A549 (cell line): ENCODE measurements around the gene TGFBR1. TPM values are rescaled to one million over a fixed set of nuclear protein-coding genes. Genes with fewer than 3 reads are reported as not detected.

Experiments used
- ATAC-seq, 2 experiments: fragments of 200-7000 bp in 1 of 2; fragments of >200 bp in 1 of 2; cut with Nextera tagmentation in 1 of 2; cut with Tn5 transposase in 1 of 2; 3 replicates each; pipeline versions ENCODE4 v1.8.0 to v1.9.1; 2018 to 2020; ENCODE audit warnings: mild to moderate bottlenecking in 1 of 2, moderate library complexity in 1 of 2
- CTCF ChIA-PET: fragments of 300-600 bp; sonication (Branson Sonifier 250); formaldehyde crosslinking; extraction: SDS; loops from one replicate; lab custom pipeline; 2021; ENCODE audit warnings: antibody characterized with exemption, inconsistent platforms; lab: Yijun Ruan, JAX
- POLR2A ChIA-PET: fragments of 350-600 bp; formaldehyde crosslinking; extraction: SDS; loops from one replicate; lab custom pipeline; 2021; ENCODE audit warnings: antibody characterized with exemption, inconsistent platforms; lab: Yijun Ruan, JAX
- DNase-seq, 2 experiments: peaks; one replicate each; pipeline versions ENCODE4 v3.0.0 to v3.0.0-alpha.2; 2011 to 2016; ENCODE audit warnings: low read depth in 1 of 2, low spot score in 1 of 2
- FAIRE-seq: peaks from 2 replicates; lab custom pipeline; 2011; peaks lifted over from hg19 to GRCh38; lab: Jason Lieb, UNC
- H3K27ac ChIP-seq, 2 experiments: fragments of >200 bp; sonication (Bioruptor Twin); formaldehyde crosslinking; 3 replicates each; pipeline ENCODE4 v1.5.1; 2016 to 2017
- H3K4me1 ChIP-seq: fragments of >200 bp; sonication (Bioruptor Twin); formaldehyde crosslinking; 3 replicates; pipeline ENCODE4 v1.6.1; 2016
- H3K4me2 ChIP-seq: fragments of >200 bp; sonication (Bioruptor Twin); formaldehyde crosslinking; 3 replicates; pipeline ENCODE4 v1.6.1; 2016
- H3K4me3 ChIP-seq: fragments of >200 bp; sonication (Bioruptor Twin); formaldehyde crosslinking; 3 replicates; pipeline ENCODE4 v1.5.1; 2016
- H3K9me3 ChIP-seq: fragments of >200 bp; sonication (Bioruptor Twin); formaldehyde crosslinking; 3 replicates; pipeline ENCODE4 v1.6.1; 2016
- BHLHE40 ChIP-seq: IDR thresholded peaks from 2 replicates; pipeline ENCODE4 v1.6.1; 2012; ENCODE audit warnings: low read depth, low read length, inconsistent platforms
- CBX2 ChIP-seq: fragments of 200-600 bp; sonication (generic); IDR thresholded peaks from 2 replicates; pipeline ENCODE4 v1.6.1; 2016; ENCODE audit warnings: low read depth, mild to moderate bottlenecking, borderline replicate concordance
- CEBPB ChIP-seq, 2 experiments: fragments of >200 bp in 1 of 2; sonication (Bioruptor Twin) in 1 of 2; formaldehyde crosslinking in 1 of 2; IDR thresholded peaks; 2 replicates each; pipeline ENCODE4 v1.6.1; 2012 to 2016
- CHD2 ChIP-seq: fragments of 150-350 bp; IDR thresholded peaks from 2 replicates; pipeline ENCODE4 v1.6.1; 2014; ENCODE audit warnings: low read length; ENCODE audit not compliant: partially characterized antibody
- EHF ChIP-seq: fragments of 250-450 bp; sonication (Bioruptor Pico); IDR thresholded peaks from 2 replicates; pipeline ENCODE4 v1.5.0; 2020; ENCODE audit warnings: mild to moderate bottlenecking
- EHMT2 ChIP-seq: fragments of 200-600 bp; sonication (generic); IDR thresholded peaks from 2 replicates; pipeline ENCODE4 v1.6.1; 2016; ENCODE audit warnings: antibody characterized with exemption, low read depth, mild to moderate bottlenecking, moderate library complexity
- EP300 ChIP-seq, 2 experiments: fragments of >200 bp; sonication (Bioruptor Twin); formaldehyde crosslinking; IDR thresholded peaks; 2 replicates in 1 of 2; 3 replicates in 1 of 2; pipeline ENCODE4 v1.6.1; 2016 to 2017
- FOSL2 ChIP-seq, 2 experiments: fragments of 450-650 bp in 1 of 2; fragments of >200 bp in 1 of 2; sonication (Bioruptor Twin) in 1 of 2; formaldehyde crosslinking; IDR thresholded peaks; 2 replicates each; pipeline versions ENCODE4 v1.5.0 to v1.6.1; 2016 to 2020; ENCODE audit warnings: mild to moderate bottlenecking in 1 of 2, moderate library complexity in 1 of 2
- FOXS1 ChIP-seq: fragments of 250-450 bp; sonication (Bioruptor Pico); IDR thresholded peaks from 2 replicates; pipeline ENCODE4 v1.5.0; 2020; ENCODE audit warnings: mild to moderate bottlenecking, moderate library complexity
- GATA3 ChIP-seq: IDR thresholded peaks from 2 replicates; pipeline ENCODE4 v1.6.1; 2012; ENCODE audit warnings: borderline replicate concordance
- HDAC2 ChIP-seq: fragments of 200-600 bp; sonication (generic); IDR thresholded peaks from 2 replicates; pipeline ENCODE4 v1.6.1; 2016
- HEYL ChIP-seq: fragments of 250-450 bp; sonication (Bioruptor Pico); IDR thresholded peaks from 2 replicates; pipeline ENCODE4 v1.8.0; 2021; ENCODE audit warnings: mild to moderate bottlenecking, moderate library complexity
- HOXB13 ChIP-seq: fragments of 250-450 bp; sonication (Bioruptor Pico); IDR thresholded peaks from 2 replicates; pipeline ENCODE4 v1.5.0; 2020; ENCODE audit warnings: low read depth, mild to moderate bottlenecking, moderate library complexity
- JUN ChIP-seq, 2 experiments: fragments of >200 bp; sonication (Bioruptor Twin); formaldehyde crosslinking; IDR thresholded peaks; 2 replicates in 1 of 2; 3 replicates in 1 of 2; pipeline ENCODE4 v1.6.1; 2016 to 2017
- MAFK ChIP-seq: fragments of 450-650 bp; IDR thresholded peaks from 2 replicates; pipeline ENCODE4 v1.6.1; 2014; ENCODE audit not compliant: partially characterized antibody
- MAZ ChIP-seq: fragments of 150-350 bp; IDR thresholded peaks from 2 replicates; pipeline ENCODE4 v1.6.1; 2014; ENCODE audit warnings: antibody characterized with exemption, low read depth, low read length, borderline replicate concordance
- MYC ChIP-seq: IDR thresholded peaks from 2 replicates; pipeline ENCODE4 v1.6.1; 2012; ENCODE audit warnings: mild to moderate bottlenecking, inconsistent platforms, low read length, improper control_type of control experiment, borderline replicate concordance
- NFE2L2 ChIP-seq: fragments of 150-350 bp; conservative IDR thresholded peaks from 2 replicates; pipeline ENCODE4 v1.6.1; 2014; ENCODE audit warnings: low read length
- NR3C1 ChIP-seq: fragments of >200 bp; sonication (Bioruptor Twin); formaldehyde crosslinking; IDR thresholded peaks from 3 replicates; pipeline ENCODE4 v1.6.1; 2017
- PBX3 ChIP-seq: IDR thresholded peaks from 2 replicates; pipeline ENCODE4 v1.6.1; 2012
- PHF8 ChIP-seq: fragments of 200-600 bp; sonication (generic); IDR thresholded peaks from 2 replicates; pipeline ENCODE4 v1.6.1; 2016; ENCODE audit warnings: low read depth, mild to moderate bottlenecking, antibody characterized with exemption, moderate library complexity, borderline replicate concordance
- POLR2A ChIP-seq: IDR thresholded peaks from 2 replicates; pipeline ENCODE4 v1.6.1; 2012; ENCODE audit warnings: mild to moderate bottlenecking, low read length
- RARB ChIP-seq: fragments of 250-450 bp; sonication (Bioruptor Pico); IDR thresholded peaks from 2 replicates; pipeline ENCODE4 v1.8.0; 2021; ENCODE audit warnings: mild to moderate bottlenecking, moderate library complexity
- REST ChIP-seq: fragments of 200-600 bp; sonication (generic); IDR thresholded peaks from 2 replicates; pipeline ENCODE4 v1.6.1; 2016; ENCODE audit warnings: antibody characterized with exemption, mild to moderate bottlenecking, moderate library complexity
- SREBF2 ChIP-seq: fragments of 450-650 bp; IDR thresholded peaks from 2 replicates; pipeline ENCODE4 v1.6.1; 2014; ENCODE audit warnings: mild to moderate bottlenecking, moderate library complexity
- TP53 ChIP-seq: fragments of 250-450 bp; sonication (Bioruptor Pico); IDR thresholded peaks from 2 replicates; pipeline ENCODE4 v1.5.0; 2021; ENCODE audit warnings: mild to moderate bottlenecking, moderate library complexity
- ZC3H11A ChIP-seq: fragments of 450-650 bp; IDR thresholded peaks from 2 replicates; pipeline ENCODE4 v1.6.1; 2014; ENCODE audit warnings: antibody characterized with exemption, mild to moderate bottlenecking
- ZNF302 ChIP-seq: fragments of 250-450 bp; sonication (Bioruptor Pico); IDR thresholded peaks from 2 replicates; pipeline ENCODE4 v1.9.0; 2021; ENCODE audit warnings: inconsistent platforms, mild to moderate bottlenecking, moderate library complexity
- WGBS: methylation state at CpG from one replicate; pipeline ENCODE4 v1.1.6; 2017; ENCODE audit errors: missing lambda C conversion rate; 5-methylcytosine and 5-hydroxymethylcytosine counted together
- polyA plus RNA-seq, 4 experiments: library from polyadenylated mRNA; depleted of rRNA in 3 of 4; stranded (reverse); fragments of >200 nt; fragmentation: RNase III in 1 of 4; extraction: RNeasy Plus Mini Kit Qiagen cat#74134 plus additional on column Dnase treatment in 1 of 4; gene quantifications; 2 replicates in 3 of 4; 3 replicates in 1 of 4; pipeline ENCODE4 v1.2.3, GENCODE V29; 2011 to 2017
- TF ChIP-seq, protein P1 (sequence below): IDR thresholded peaks from 2 replicates; pipeline ENCODE4 v1.6.1; 2012; ENCODE audit warnings: low read depth, borderline replicate concordance
- TF ChIP-seq, protein P2 (sequence below): fragments of 250-450 bp; sonication (Bioruptor Pico); IDR thresholded peaks from 2 replicates; pipeline ENCODE4 v1.5.0; 2021; ENCODE audit warnings: mild to moderate bottlenecking, moderate library complexity, borderline replicate concordance

Gene TGFBR1
- polyA plus RNA-seq, 2 of the 4 experiments (the other 2 are of a cell fraction), result 25.8 to 45.5 TPM

DNA sequence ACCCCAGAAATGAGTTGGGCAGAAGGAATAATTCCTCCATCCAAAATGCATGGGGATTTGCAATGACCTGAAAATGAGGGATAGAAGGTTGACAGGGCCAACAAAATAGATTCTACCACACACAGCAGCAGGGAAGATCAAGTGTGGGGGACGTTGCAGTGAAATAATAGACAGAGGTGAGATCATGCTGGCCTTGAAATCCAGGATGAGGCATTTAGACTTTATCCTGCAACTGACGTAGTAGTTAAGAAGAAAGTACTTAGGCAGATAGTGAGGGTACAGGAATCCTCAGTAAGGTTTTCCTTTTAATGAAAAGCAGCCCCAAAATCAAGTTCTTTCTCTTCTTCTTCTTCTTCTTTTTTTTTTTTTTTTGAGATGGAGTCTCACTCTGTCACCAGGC, 31.6 kb upstream of the TGFBR1 start:
- DNase-seq, result no peak
- WGBS, result 48% methylated on average over 2 of the region's 2 CpGs
- H3K4me2 ChIP-seq, result no peak overlapping the region
- no peaks in the 10 kb centered on the region for H3K4me1 ChIP-seq
- POLR2A ChIA-PET, result no interaction called here
- H3K27ac ChIP-seq, result no peak overlapping the region
- TF ChIP-seq MAFK, result no peak
- TF ChIP-seq CBX2, result no peak
- no peak for TF ChIP-seq FOXS1
- no peak for TF ChIP-seq PHF8
- no peak for TF ChIP-seq TP53 (CRISPR knock-in tag)
- no peak for TF ChIP-seq SREBF2
- TF ChIP-seq JUN (IDR thresholded peaks at IDR 0.05), result no peak
- no peak for TF ChIP-seq CEBPB (IDR thresholded peaks at IDR 0.05)
- no peak for TF ChIP-seq EHF (CRISPR knock-in tag)
- no peak for TF ChIP-seq EP300 (IDR thresholded peaks at IDR 0.05)
- no peak for TF ChIP-seq PBX3
- no peak for TF ChIP-seq EHMT2
- no peak for TF ChIP-seq NR3C1
- no peak for TF ChIP-seq BHLHE40
- H3K9me3 ChIP-seq, result no peaks in the 10 kb centered on the region
- CTCF ChIA-PET, result no interaction called here
- no peak overlapping the region for H3K4me3 ChIP-seq
- ATAC-seq, result no peak
- no peak for FAIRE-seq

GRCh38 chr9:99073985-99074901, 30.7 kb upstream of the TGFBR1 start:
- POLR2A ChIA-PET, result no interaction called here
- FAIRE-seq, result no peak

GRCh38 chr9:99074902-99075245, 30.0 kb upstream of the TGFBR1 start:
- 84% methylated on average over 3 of the region's 3 CpGs for WGBS
- FAIRE-seq (no peak), ATAC-seq (no peak), DNase-seq (no peak)
- no peak for TF ChIP-seq ZNF302 (CRISPR knock-in tag)
- TF ChIP-seq HOXB13, result no peak
- TF ChIP-seq FOSL2 (IDR thresholded peaks at IDR 0.05), result no peak
- TF ChIP-seq FOSL2 (CRISPR knock-in tag; IDR thresholded peaks at IDR 0.05), result no peak
- no peak for TF ChIP-seq CEBPB (IDR thresholded peaks at IDR 0.05)
- no peak for TF ChIP-seq MYC
- no peak for TF ChIP-seq POLR2A
- TF ChIP-seq TP53 (CRISPR knock-in tag), result no peak
- no peak for TF ChIP-seq GATA3
- no peak for TF ChIP-seq NFE2L2
- TF ChIP-seq, protein P1, sequence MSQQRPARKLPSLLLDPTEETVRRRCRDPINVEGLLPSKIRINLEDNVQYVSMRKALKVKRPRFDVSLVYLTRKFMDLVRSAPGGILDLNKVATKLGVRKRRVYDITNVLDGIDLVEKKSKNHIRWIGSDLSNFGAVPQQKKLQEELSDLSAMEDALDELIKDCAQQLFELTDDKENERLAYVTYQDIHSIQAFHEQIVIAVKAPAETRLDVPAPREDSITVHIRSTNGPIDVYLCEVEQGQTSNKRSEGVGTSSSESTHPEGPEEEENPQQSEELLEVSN, result no peak
- no peak for TF ChIP-seq ZC3H11A
- no peak for TF ChIP-seq REST
- TF ChIP-seq HEYL (CRISPR knock-in tag), result no peak
- no peak for TF ChIP-seq MAZ
- TF ChIP-seq, protein P2, sequence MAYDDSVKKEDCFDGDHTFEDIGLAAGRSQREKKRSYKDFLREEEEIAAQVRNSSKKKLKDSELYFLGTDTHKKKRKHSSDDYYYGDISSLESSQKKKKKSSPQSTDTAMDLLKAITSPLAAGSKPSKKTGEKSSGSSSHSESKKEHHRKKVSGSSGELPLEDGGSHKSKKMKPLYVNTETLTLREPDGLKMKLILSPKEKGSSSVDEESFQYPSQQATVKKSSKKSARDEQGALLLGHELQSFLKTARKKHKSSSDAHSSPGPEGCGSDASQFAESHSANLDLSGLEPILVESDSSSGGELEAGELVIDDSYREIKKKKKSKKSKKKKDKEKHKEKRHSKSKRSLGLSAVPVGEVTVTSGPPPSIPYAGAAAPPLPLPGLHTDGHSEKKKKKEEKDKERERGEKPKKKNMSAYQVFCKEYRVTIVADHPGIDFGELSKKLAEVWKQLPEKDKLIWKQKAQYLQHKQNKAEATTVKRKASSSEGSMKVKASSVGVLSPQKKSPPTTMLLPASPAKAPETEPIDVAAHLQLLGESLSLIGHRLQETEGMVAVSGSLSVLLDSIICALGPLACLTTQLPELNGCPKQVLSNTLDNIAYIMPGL (CRISPR knock-in tag), result no peak
- H3K4me2 ChIP-seq, result no peak overlapping the region
- H3K4me1 ChIP-seq, result no peaks in the 10 kb centered on the region
- H3K27ac ChIP-seq, result no peak overlapping the region
- ChIA-PET POLR2A (no interaction called here), CTCF (interaction anchor here (1.2 to 1.6 kb wide), 3 partner anchors 18 to 77 kb away, joined by 3 to 4 read pairs (median 4); no protein-coding TSS in a partner anchor)
- H3K9me3 ChIP-seq, result no peaks in the 10 kb centered on the region
- H3K4me3 ChIP-seq, result no peak overlapping the region

More at GRCh38 chr9:99073985-99074901, 30.7 kb upstream of the TGFBR1 start:
- ATAC-seq (no peak), DNase-seq (no peak)
- H3K4me1 ChIP-seq, result no peaks in the 10 kb centered on the region
- H3K4me2 ChIP-seq, result no peak overlapping the region
- H3K9me3 ChIP-seq, result no peaks in the 10 kb centered on the region
- no peak overlapping the region for H3K27ac ChIP-seq
- WGBS, result 60% methylated on average over 8 of the region's 8 CpGs
- CTCF ChIA-PET, result interaction anchor here (1.2 to 1.6 kb wide), 3 partner anchors 18 to 76 kb away, joined by 3 to 4 read pairs (median 4); no protein-coding TSS in a partner anchor
- no peak for TF ChIP-seq CHD2
- TF ChIP-seq RARB (CRISPR knock-in tag), result no peak
- no peak for TF ChIP-seq SREBF2
- TF ChIP-seq GATA3, result no peak
- no peak for TF ChIP-seq HDAC2
- H3K4me3 ChIP-seq, result no peak overlapping the region
